ENCODE data around the gene ZNF35. TPM values are rescaled to one million over a fixed set of nuclear protein-coding genes. Genes with fewer than 3 reads are reported as not detected.
"Not testable (repeated sequence)": the region's sequence is repeated elsewhere in the genome, so short reads cannot be mapped to it uniquely, and the experiment has no call there.

The ZNF35 gene
- total RNA-seq, 1 donor from 2014 or later: 29.8 TPM

GRCh38 chr3:44665173-44665572 is 16.6 kb downstream of the ZNF35 start:
- no peak for TF ChIP-seq CTCF (IDR thresholded peaks at IDR 0.05; ENCODE audit: partially characterized antibody, unreplicated experiment)
- peaks cover 2% of the 10 kb centered on the region for H3K27me3 Mint-ChIP-seq (ENCODE audit: unreplicated experiment)

GRCh38 chr3:44666346-44666745 is 17.8 kb downstream of the ZNF35 start:
- Mint-ChIP-seq H3K4me1 (ENCODE audit: low read depth, unreplicated experiment) (peaks cover 4% of the 10 kb centered on the region), H3K27me3 (ENCODE audit: unreplicated experiment) (peaks cover 3% of the 10 kb centered on the region), H3K4me3 (ENCODE audit: unreplicated experiment) (no peak overlapping the region), H3K36me3 (ENCODE audit: unreplicated experiment) (peaks cover 10% of the 10 kb centered on the region), H3K9me3 (ENCODE audit: unreplicated experiment) (peaks cover 6% of the 10 kb centered on the region), H3K27ac (ENCODE audit: unreplicated experiment) (no peak overlapping the region)
- DNase-seq: no peak
- no peak for TF ChIP-seq CTCF (IDR thresholded peaks at IDR 0.05; ENCODE audit: partially characterized antibody, unreplicated experiment)

More at GRCh38 chr3:44665173-44665572, 16.6 kb downstream of the ZNF35 start:
- DNase-seq: no peak
- Mint-ChIP-seq H3K9me3 (ENCODE audit: unreplicated experiment) (peaks cover 6% of the 10 kb centered on the region), H3K27ac (ENCODE audit: unreplicated experiment) (no peak overlapping the region), H3K36me3 (ENCODE audit: unreplicated experiment) (peaks cover 10% of the 10 kb centered on the region), H3K4me1 (ENCODE audit: low read depth, unreplicated experiment) (peaks cover under 1% of the 10 kb centered on the region), H3K4me3 (ENCODE audit: unreplicated experiment) (no peak overlapping the region)

- Mint-ChIP-seq H3K4me1 (ENCODE audit: low read depth, unreplicated experiment) (peaks cover 4% of the 10 kb centered on the region), H3K36me3 (ENCODE audit: unreplicated experiment) (peaks cover 10% of the 10 kb centered on the region), H3K27me3 (ENCODE audit: unreplicated experiment) (peaks cover 8% of the 10 kb centered on the region), H3K4me3 (ENCODE audit: unreplicated experiment) (no peak overlapping the region), H3K9me3 (ENCODE audit: unreplicated experiment) (peaks cover 14% of the 10 kb centered on the region), H3K27ac (ENCODE audit: unreplicated experiment) (no peak overlapping the region)
- TF ChIP-seq CTCF (IDR thresholded peaks at IDR 0.05; ENCODE audit: partially characterized antibody, unreplicated experiment): no peak
- no peak for DNase-seq
These were observed 21.2 kb downstream of the ZNF35 start for GRCh38 chr3:44669760-44670159.

- H3K4me3 Mint-ChIP-seq (ENCODE audit: unreplicated experiment); H3K4me1 Mint-ChIP-seq (ENCODE audit: low read depth, unreplicated experiment); H3K27ac Mint-ChIP-seq (ENCODE audit: unreplicated experiment); DNase-seq: not testable (repeated sequence)
- H3K36me3 Mint-ChIP-seq (ENCODE audit: unreplicated experiment): peaks cover 13% of the 10 kb centered on the region
- peaks cover 11% of the 10 kb centered on the region for H3K27me3 Mint-ChIP-seq (ENCODE audit: unreplicated experiment)
- peaks cover 11% of the 10 kb centered on the region for H3K9me3 Mint-ChIP-seq (ENCODE audit: unreplicated experiment)
These were observed 24.9 kb downstream of the ZNF35 start for GRCh38 chr3:44673466-44673865.

- DNase-seq: no peak
- TF ChIP-seq CTCF (IDR thresholded peaks at IDR 0.05; ENCODE audit: partially characterized antibody, unreplicated experiment): no peak
These were observed 25.7 kb downstream of the ZNF35 start for GRCh38 chr3:44674211-44674610.

More at GRCh38 chr3:44674211-44674610, 25.7 kb downstream of the ZNF35 start:
- H3K4me1 Mint-ChIP-seq (ENCODE audit: low read depth, unreplicated experiment): peaks cover 4% of the 10 kb centered on the region
- peaks cover 13% of the 10 kb centered on the region for H3K36me3 Mint-ChIP-seq (ENCODE audit: unreplicated experiment)
- H3K9me3 Mint-ChIP-seq (ENCODE audit: unreplicated experiment): peaks cover 11% of the 10 kb centered on the region
- peaks cover 11% of the 10 kb centered on the region for H3K27me3 Mint-ChIP-seq (ENCODE audit: unreplicated experiment)
- no peak overlapping the region for H3K27ac Mint-ChIP-seq (ENCODE audit: unreplicated experiment)
- H3K4me3 Mint-ChIP-seq (ENCODE audit: unreplicated experiment): no peak overlapping the region
